Psoas muscle (tissue), 8 donors: ENCODE measurements around the gene PIP5K1B. TPM values are rescaled to one million over a fixed set of nuclear protein-coding genes. Genes with fewer than 3 reads are reported as not detected.

Experiments used
- ATAC-seq, 4 donors: fragments of 200-7000 bp; cut with Tn5 transposase; one replicate each; pipeline ENCODE4 v1.9.1; 2020; ENCODE audit warnings: moderate library complexity in 3 of 4, mild to moderate bottlenecking in 2 of 4
- DNase-seq, 2 donors: peaks; one replicate each; pipeline ENCODE4 v3.0.0-alpha.2; 2020
- H3K27ac ChIP-seq: fragments of 200-600 bp; one replicate; pipeline ENCODE4 v1.8.0; 2022
- H3K27me3 ChIP-seq, 3 donors: fragments of 200-600 bp in 1 of 3; one replicate each; pipeline versions ENCODE4 v1.6.1 to v1.8.0; 2013 to 2022; ENCODE audit warnings: low read length in 2 of 3, mild to moderate bottlenecking in 2 of 3, moderate library complexity in 1 of 3; ENCODE audit not compliant: insufficient read depth in 3 of 3
- H3K36me3 ChIP-seq, 2 donors: fragments of 200-600 bp in 1 of 2; one replicate each; pipeline versions ENCODE4 v1.6.1 to v1.8.0; 2013 to 2022; ENCODE audit warnings: low read depth in 1 of 2, mild to moderate bottlenecking in 1 of 2, moderate library complexity in 1 of 2; ENCODE audit not compliant: insufficient read depth in 1 of 2
- H3K4me1 ChIP-seq: fragments of 200-600 bp; one replicate; pipeline ENCODE4 v1.8.0; 2022
- H3K4me3 ChIP-seq: fragments of 200-600 bp; one replicate; pipeline ENCODE4 v1.8.0; 2022; ENCODE audit warnings: mild to moderate bottlenecking
- H3K9me3 ChIP-seq: fragments of 200-600 bp; one replicate; pipeline ENCODE4 v1.8.0; 2022
- WGBS, 3 donors: extraction: QIAGEN DNeasy Blood & Tissue Kit; methylation state at CpG; one replicate each; pipeline versions ENCODE4 v1.1.6 to v1.1.7; 2013; 5-methylcytosine and 5-hydroxymethylcytosine counted together
- intact Hi-C, 2 donors: fragments of 100-400 bp; cut with DNase I; formaldehyde crosslinking; loops; one replicate each; pipeline versions ENCODE4 v1.11.0 to v1.14.2; 2022
- polyA plus RNA-seq, 3 donors: library from polyadenylated mRNA; stranded (reverse); fragments of 200-250 nt; gene quantifications; one replicate each; pipeline ENCODE4 v1.2.3, GENCODE V29; 2013
- total RNA-seq, 4 donors: library from RNA; stranded (reverse); fragmentation: NEBNext Ultra II Directional in 2 of 4; extraction: Animal tissue kit (Norgen Biotek cat#: 25700) in 2 of 4; gene quantifications; one replicate each; pipeline versions ENCODE4 v1.2.1 to v1.2.4, GENCODE V29; 2021 to 2023
- TF ChIP-seq, protein P1 (sequence below): fragments of 200-600 bp; IDR thresholded peaks from one replicate; pipeline ENCODE4 v1.8.0; 2022; ENCODE audit warnings: antibody characterized with exemption
- donor health status: healthy with polysubstance abuse.
- donor health status: DM: no; HTN: no; CAD: no; lungs with moderate emphysema.
- donor health status: Bipolar disorder and iron deficiency.
- donor health status: healthy.
- donor health status: DM: yes; HTN: yes; CAD: no.
- donor health status: DM: no; HTN: no; CAD: no.
- donor health status: DM: no; HTN: no; CAD: no.
- donor health status: DM: yes; HTN: yes; CAD: no.

The PIP5K1B gene
- total and polyA plus RNA-seq, 7 donors: 0.48 to 2.5 (median 1.7) TPM

DNA sequence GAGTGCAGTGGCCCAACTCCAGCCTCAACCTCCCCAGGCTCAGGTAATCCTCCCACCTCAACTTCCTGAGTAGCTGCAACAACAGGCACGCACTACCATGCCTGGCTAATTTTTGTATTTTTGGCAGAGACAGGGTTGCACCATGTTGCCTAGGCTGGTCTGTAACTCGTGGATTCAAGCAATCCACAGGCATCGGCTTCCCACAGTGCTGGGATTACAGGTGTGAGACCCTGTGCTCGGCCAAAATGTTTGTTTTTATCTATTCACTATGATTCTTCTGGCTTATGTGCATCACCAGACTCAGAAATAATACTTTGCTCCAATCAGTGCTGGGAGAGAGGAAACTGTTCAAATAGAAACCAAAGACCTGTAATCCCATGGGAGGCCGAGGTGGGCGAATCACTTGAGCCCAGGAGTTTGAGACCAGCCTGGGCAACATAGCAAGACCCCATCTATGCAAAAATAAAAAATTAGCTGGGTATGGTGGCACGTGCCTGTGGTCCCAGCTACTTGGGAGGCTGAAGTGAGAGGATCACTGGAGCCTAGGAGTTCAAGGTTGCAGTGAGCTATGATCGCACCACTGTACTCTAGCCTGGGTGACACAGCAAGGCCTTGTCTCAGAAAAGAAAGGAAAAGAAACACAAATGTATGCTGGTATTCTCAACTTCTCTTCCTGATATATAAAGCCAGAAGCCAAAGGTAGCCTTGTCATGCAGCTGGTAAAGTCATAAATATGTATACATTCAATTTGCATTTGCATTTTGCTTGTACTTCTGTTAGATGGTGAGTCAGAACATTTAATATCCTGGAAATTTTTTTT is 4.5 kb downstream of the PIP5K1B start:
- H3K9me3 ChIP-seq: no peaks in the 10 kb centered on the region
- no peaks in the 10 kb centered on the region for H3K4me1 ChIP-seq
- TF ChIP-seq, protein P1, sequence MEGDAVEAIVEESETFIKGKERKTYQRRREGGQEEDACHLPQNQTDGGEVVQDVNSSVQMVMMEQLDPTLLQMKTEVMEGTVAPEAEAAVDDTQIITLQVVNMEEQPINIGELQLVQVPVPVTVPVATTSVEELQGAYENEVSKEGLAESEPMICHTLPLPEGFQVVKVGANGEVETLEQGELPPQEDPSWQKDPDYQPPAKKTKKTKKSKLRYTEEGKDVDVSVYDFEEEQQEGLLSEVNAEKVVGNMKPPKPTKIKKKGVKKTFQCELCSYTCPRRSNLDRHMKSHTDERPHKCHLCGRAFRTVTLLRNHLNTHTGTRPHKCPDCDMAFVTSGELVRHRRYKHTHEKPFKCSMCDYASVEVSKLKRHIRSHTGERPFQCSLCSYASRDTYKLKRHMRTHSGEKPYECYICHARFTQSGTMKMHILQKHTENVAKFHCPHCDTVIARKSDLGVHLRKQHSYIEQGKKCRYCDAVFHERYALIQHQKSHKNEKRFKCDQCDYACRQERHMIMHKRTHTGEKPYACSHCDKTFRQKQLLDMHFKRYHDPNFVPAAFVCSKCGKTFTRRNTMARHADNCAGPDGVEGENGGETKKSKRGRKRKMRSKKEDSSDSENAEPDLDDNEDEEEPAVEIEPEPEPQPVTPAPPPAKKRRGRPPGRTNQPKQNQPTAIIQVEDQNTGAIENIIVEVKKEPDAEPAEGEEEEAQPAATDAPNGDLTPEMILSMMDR: no peak
- no peak overlapping the region for H3K27ac ChIP-seq
- no peaks in the 10 kb centered on the region for H3K36me3 ChIP-seq
- H3K4me3 ChIP-seq: no peak overlapping the region
- ATAC-seq (no peak), DNase-seq (no peak)
- intact Hi-C loops: loop anchor here (10.0 kb wide), 2 partner anchors 65 to 135 kb away; no protein-coding TSS in a partner anchor
- 86 to 90% (median 87%) methylated on average over 8 of the region's 8 CpGs for WGBS, 3 donors
- H3K27me3 ChIP-seq: no peaks in the 10 kb centered on the region

DNA sequence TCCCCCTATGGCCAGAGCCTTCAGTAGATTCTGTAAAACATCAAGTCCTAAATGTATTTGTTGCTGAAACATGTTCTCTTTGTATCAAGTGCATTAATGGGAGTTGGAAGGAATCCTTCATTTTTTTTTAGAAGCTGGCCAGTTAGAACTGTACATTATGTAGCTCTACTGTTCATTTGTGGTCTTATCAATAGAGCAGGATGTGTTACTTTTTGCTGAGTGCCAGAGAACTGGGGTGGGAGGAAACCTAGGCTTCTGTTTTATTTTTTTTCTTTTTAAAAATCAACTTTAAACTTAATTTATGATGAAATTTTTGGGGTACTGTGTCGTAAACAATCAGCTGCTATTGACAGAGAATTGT is 5.1 kb downstream of the PIP5K1B start:
- ATAC-seq (no peak), DNase-seq (no peak)
- H3K4me3 ChIP-seq: no peak overlapping the region
- intact Hi-C loops: no loop called here
- H3K27ac ChIP-seq: no peak overlapping the region
- H3K4me1 ChIP-seq: no peaks in the 10 kb centered on the region
- no peaks in the 10 kb centered on the region for H3K27me3 ChIP-seq
- H3K9me3 ChIP-seq: no peaks in the 10 kb centered on the region
- H3K36me3 ChIP-seq: no peaks in the 10 kb centered on the region
- TF ChIP-seq, protein P1: no peak
- 86 to 89% (median 87%) methylated on average over 1 of the region's 1 CpG for WGBS, 3 donors

DNA sequence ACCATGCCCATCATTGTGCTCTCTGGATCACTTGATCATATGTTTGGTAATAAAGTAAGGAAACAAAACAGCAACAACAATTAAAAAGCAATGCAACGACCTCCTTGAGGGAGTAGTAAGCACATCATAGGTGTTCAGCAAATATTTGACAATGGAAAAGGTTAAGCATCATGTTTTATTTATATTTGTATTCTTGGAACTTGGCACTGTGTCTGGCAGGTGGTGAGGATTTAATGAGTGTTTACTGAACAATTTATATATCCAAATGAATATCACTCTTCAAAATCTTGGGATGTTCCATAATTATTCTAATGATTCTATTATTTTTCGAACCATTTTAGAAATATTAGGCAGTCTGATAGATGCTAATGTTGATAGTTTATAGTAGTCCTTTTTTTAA is 6.2 kb downstream of the PIP5K1B start:
- 59 to 61% (median 60%) methylated on average over 2 of the region's 2 CpGs for WGBS, 3 donors
- no peaks in the 10 kb centered on the region for H3K36me3 ChIP-seq
- H3K9me3 ChIP-seq: no peaks in the 10 kb centered on the region
- no peaks in the 10 kb centered on the region for H3K27me3 ChIP-seq
- intact Hi-C loops: no loop called here
- DNase-seq (no peak), ATAC-seq (no peak)
- TF ChIP-seq, protein P1: no peak
- H3K4me3 ChIP-seq: no peak overlapping the region
- no peak overlapping the region for H3K27ac ChIP-seq
- H3K4me1 ChIP-seq: no peaks in the 10 kb centered on the region

DNA sequence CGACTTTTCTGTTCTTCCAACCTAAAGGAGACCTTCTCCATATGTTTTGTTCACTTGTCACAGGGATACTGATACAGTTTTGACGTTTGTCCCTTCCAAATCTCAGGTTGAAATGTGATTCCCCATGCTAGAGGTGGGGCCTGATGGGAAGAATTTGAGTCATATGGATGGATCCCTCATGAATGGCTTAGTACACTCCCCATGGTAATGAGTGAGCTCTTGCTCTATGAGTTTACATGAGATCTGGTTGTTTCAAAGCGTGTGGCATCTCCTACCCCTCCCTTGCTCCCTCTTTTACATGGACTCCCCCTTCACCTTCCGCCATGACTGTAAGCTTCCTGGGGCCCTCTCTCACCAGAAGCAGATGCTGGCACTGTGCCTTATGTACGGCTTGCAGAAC is 6.9 kb downstream of the PIP5K1B start:
- H3K9me3 ChIP-seq: no peaks in the 10 kb centered on the region
- no peaks in the 10 kb centered on the region for H3K36me3 ChIP-seq
- TF ChIP-seq, protein P1: no peak
- no peaks in the 10 kb centered on the region for H3K27me3 ChIP-seq
- intact Hi-C loops: no loop called here
- DNase-seq: no peak
- no peaks in the 10 kb centered on the region for H3K4me1 ChIP-seq
- no peak overlapping the region for H3K27ac ChIP-seq
- WGBS, 3 donors: 74 to 84% (median 79%) methylated on average over 5 of the region's 5 CpGs
- no peak overlapping the region for H3K4me3 ChIP-seq
- no peak for ATAC-seq
